ENCODE results near the gene EXO1.

Gene EXO1

GRCh38 chr1:241834733-241835377 lies 13.1 kb upstream of the EXO1 start:
- H3K9ac ChIP-seq (ENCODE audit: low read length in 5 of 5): no peak overlapping the region
- H3K36me3 ChIP-seq (ENCODE audit: control insufficient read depth in 5 of 5, insufficient read depth in 5 of 5, low read length in 5 of 5): no peaks in the 10 kb centered on the region
- no peaks in the 10 kb centered on the region for H3K4me1 ChIP-seq (ENCODE audit: control insufficient read depth in 5 of 5, insufficient read depth in 5 of 5, low read length in 5 of 5)
- H3K27me3 ChIP-seq (ENCODE audit: control insufficient read depth in 5 of 5, insufficient read depth in 4 of 5, low read length in 5 of 5): peaks cover 0 to 4% (median 0%) of the 10 kb centered on the region in 5 donors
- no peak overlapping the region for H3K4me3 ChIP-seq (ENCODE audit: low read depth in 1 of 5, low read length in 5 of 5)
- no peak overlapping the region for H3K27ac ChIP-seq (ENCODE audit: low read depth, low read length)
- H3K9me3 ChIP-seq (ENCODE audit: control insufficient read depth in 5 of 5, low read length in 5 of 5): no peaks in the 10 kb centered on the region

- H3K4me1 ChIP-seq (ENCODE audit: control insufficient read depth in 5 of 5, insufficient read depth in 5 of 5, low read length in 5 of 5): no peaks in the 10 kb centered on the region
- no peak overlapping the region for H3K9ac ChIP-seq (ENCODE audit: low read length in 5 of 5)
- no peak overlapping the region for H3K4me3 ChIP-seq (ENCODE audit: low read depth in 1 of 5, low read length in 5 of 5)
These were observed 11.1 kb upstream of the EXO1 start for GRCh38 chr1:241836941-241837340.

GRCh38 chr1:241837416-241837815 lies 10.6 kb upstream of the EXO1 start:
- Histone ChIP-seq H3K4me3 (ENCODE audit: low read depth in 1 of 5, low read length in 5 of 5) (no peak overlapping the region), H3K9ac (ENCODE audit: low read length in 5 of 5) (no peak overlapping the region), H3K27me3 (ENCODE audit: control insufficient read depth in 5 of 5, insufficient read depth in 4 of 5, low read length in 5 of 5) (peaks cover 0 to 4% (median 0%) of the 10 kb centered on the region in 5 donors), H3K9me3 (ENCODE audit: control insufficient read depth in 5 of 5, low read length in 5 of 5) (no peaks in the 10 kb centered on the region), H3K27ac (ENCODE audit: low read depth, low read length) (no peak overlapping the region), H3K36me3 (ENCODE audit: control insufficient read depth in 5 of 5, insufficient read depth in 5 of 5, low read length in 5 of 5) (no peaks in the 10 kb centered on the region), H3K4me1 (ENCODE audit: control insufficient read depth in 5 of 5, insufficient read depth in 5 of 5, low read length in 5 of 5) (no peaks in the 10 kb centered on the region)

More at GRCh38 chr1:241836941-241837340, 11.1 kb upstream of the EXO1 start:
- H3K27me3 ChIP-seq (ENCODE audit: control insufficient read depth in 5 of 5, insufficient read depth in 4 of 5, low read length in 5 of 5): peaks cover 0 to 4% (median 0%) of the 10 kb centered on the region in 5 donors
- H3K27ac ChIP-seq (ENCODE audit: low read depth, low read length): no peak overlapping the region
- H3K36me3 ChIP-seq (ENCODE audit: control insufficient read depth in 5 of 5, insufficient read depth in 5 of 5, low read length in 5 of 5): no peaks in the 10 kb centered on the region
- no peaks in the 10 kb centered on the region for H3K9me3 ChIP-seq (ENCODE audit: control insufficient read depth in 5 of 5, low read length in 5 of 5)

- no peaks in the 10 kb centered on the region for H3K4me1 ChIP-seq (ENCODE audit: control insufficient read depth in 5 of 5, insufficient read depth in 5 of 5, low read length in 5 of 5)
These were observed 10.1 kb upstream of the EXO1 start for GRCh38 chr1:241837901-241838300.

GRCh38 chr1:241838897-241839296 lies 9.1 kb upstream of the EXO1 start:
- H3K9ac ChIP-seq (ENCODE audit: low read length in 5 of 5): no peak overlapping the region
- no peak overlapping the region for H3K4me3 ChIP-seq (ENCODE audit: low read depth in 1 of 5, low read length in 5 of 5)
- no peak overlapping the region for H3K27ac ChIP-seq (ENCODE audit: low read depth, low read length)
- no peaks in the 10 kb centered on the region for H3K27me3 ChIP-seq (ENCODE audit: control insufficient read depth in 5 of 5, insufficient read depth in 4 of 5, low read length in 5 of 5)
- no peaks in the 10 kb centered on the region for H3K4me1 ChIP-seq (ENCODE audit: control insufficient read depth in 5 of 5, insufficient read depth in 5 of 5, low read length in 5 of 5)
- no peaks in the 10 kb centered on the region for H3K9me3 ChIP-seq (ENCODE audit: control insufficient read depth in 5 of 5, low read length in 5 of 5)
- no peaks in the 10 kb centered on the region for H3K36me3 ChIP-seq (ENCODE audit: control insufficient read depth in 5 of 5, insufficient read depth in 5 of 5, low read length in 5 of 5)

More at GRCh38 chr1:241837901-241838300, 10.1 kb upstream of the EXO1 start:
- peaks cover 0 to under 1% (median 0%) of the 10 kb centered on the region in 5 donors for H3K27me3 ChIP-seq (ENCODE audit: control insufficient read depth in 5 of 5, insufficient read depth in 4 of 5, low read length in 5 of 5)
- H3K4me3 ChIP-seq (ENCODE audit: low read depth in 1 of 5, low read length in 5 of 5): no peak overlapping the region
- no peaks in the 10 kb centered on the region for H3K9me3 ChIP-seq (ENCODE audit: control insufficient read depth in 5 of 5, low read length in 5 of 5)
- H3K27ac ChIP-seq (ENCODE audit: low read depth, low read length): no peak overlapping the region
- H3K9ac ChIP-seq (ENCODE audit: low read length in 5 of 5): no peak overlapping the region
- no peaks in the 10 kb centered on the region for H3K36me3 ChIP-seq (ENCODE audit: control insufficient read depth in 5 of 5, insufficient read depth in 5 of 5, low read length in 5 of 5)

GRCh38 chr1:241839369-241839979 lies 8.5 kb upstream of the EXO1 start:
- Histone ChIP-seq H3K9ac (ENCODE audit: low read length in 5 of 5) (no peak overlapping the region), H3K36me3 (ENCODE audit: control insufficient read depth in 5 of 5, insufficient read depth in 5 of 5, low read length in 5 of 5) (no peaks in the 10 kb centered on the region), H3K4me3 (ENCODE audit: low read depth in 1 of 5, low read length in 5 of 5) (no peak overlapping the region), H3K27me3 (ENCODE audit: control insufficient read depth in 5 of 5, insufficient read depth in 4 of 5, low read length in 5 of 5) (no peaks in the 10 kb centered on the region), H3K27ac (ENCODE audit: low read depth, low read length) (no peak overlapping the region), H3K9me3 (ENCODE audit: control insufficient read depth in 5 of 5, low read length in 5 of 5) (no peaks in the 10 kb centered on the region), H3K4me1 (ENCODE audit: control insufficient read depth in 5 of 5, insufficient read depth in 5 of 5, low read length in 5 of 5) (no peaks in the 10 kb centered on the region)

- no peak overlapping the region for H3K27ac ChIP-seq (ENCODE audit: low read depth, low read length)
- H3K36me3 ChIP-seq (ENCODE audit: control insufficient read depth in 5 of 5, insufficient read depth in 5 of 5, low read length in 5 of 5): no peaks in the 10 kb centered on the region
- no peaks in the 10 kb centered on the region for H3K4me1 ChIP-seq (ENCODE audit: control insufficient read depth in 5 of 5, insufficient read depth in 5 of 5, low read length in 5 of 5)
- H3K27me3 ChIP-seq (ENCODE audit: control insufficient read depth in 5 of 5, insufficient read depth in 4 of 5, low read length in 5 of 5): no peaks in the 10 kb centered on the region
- no peak overlapping the region for H3K4me3 ChIP-seq (ENCODE audit: low read depth in 1 of 5, low read length in 5 of 5)
- H3K9ac ChIP-seq (ENCODE audit: low read length in 5 of 5): no peak overlapping the region
- no peaks in the 10 kb centered on the region for H3K9me3 ChIP-seq (ENCODE audit: control insufficient read depth in 5 of 5, low read length in 5 of 5)
These were observed 7.8 kb upstream of the EXO1 start for GRCh38 chr1:241840164-241840563.

- Histone ChIP-seq H3K9ac (ENCODE audit: low read length in 5 of 5) (no peak overlapping the region), H3K4me1 (ENCODE audit: control insufficient read depth in 5 of 5, insufficient read depth in 5 of 5, low read length in 5 of 5) (no peaks in the 10 kb centered on the region), H3K36me3 (ENCODE audit: control insufficient read depth in 5 of 5, insufficient read depth in 5 of 5, low read length in 5 of 5) (no peaks in the 10 kb centered on the region), H3K4me3 (ENCODE audit: low read depth in 1 of 5, low read length in 5 of 5) (no peak overlapping the region), H3K9me3 (ENCODE audit: control insufficient read depth in 5 of 5, low read length in 5 of 5) (no peaks in the 10 kb centered on the region), H3K27ac (ENCODE audit: low read depth, low read length) (no peak overlapping the region), H3K27me3 (ENCODE audit: control insufficient read depth in 5 of 5, insufficient read depth in 4 of 5, low read length in 5 of 5) (no peaks in the 10 kb centered on the region)
These were observed 6.3 kb upstream of the EXO1 start for GRCh38 chr1:241841691-241842090.

- Histone ChIP-seq H3K36me3 (ENCODE audit: control insufficient read depth in 5 of 5, insufficient read depth in 5 of 5, low read length in 5 of 5) (no peaks in the 10 kb centered on the region), H3K27me3 (ENCODE audit: control insufficient read depth in 5 of 5, insufficient read depth in 4 of 5, low read length in 5 of 5) (no peaks in the 10 kb centered on the region), H3K4me3 (ENCODE audit: low read depth in 1 of 5, low read length in 5 of 5) (no peak overlapping the region), H3K9me3 (ENCODE audit: control insufficient read depth in 5 of 5, low read length in 5 of 5) (no peaks in the 10 kb centered on the region), H3K27ac (ENCODE audit: low read depth, low read length) (no peak overlapping the region), H3K9ac (ENCODE audit: low read length in 5 of 5) (no peak overlapping the region), H3K4me1 (ENCODE audit: control insufficient read depth in 5 of 5, insufficient read depth in 5 of 5, low read length in 5 of 5) (peaks cover 0 to 5% (median 4%) of the 10 kb centered on the region in 5 donors)
These were observed 5.4 kb upstream of the EXO1 start for GRCh38 chr1:241842565-241842964.

GRCh38 chr1:241844593-241844992 lies 3.4 kb upstream of the EXO1 start:
- Histone ChIP-seq H3K4me3 (ENCODE audit: low read depth in 1 of 5, low read length in 5 of 5) (no peak overlapping the region), H3K27ac (ENCODE audit: low read depth, low read length) (no peak overlapping the region), H3K9me3 (ENCODE audit: control insufficient read depth in 5 of 5, low read length in 5 of 5) (no peaks in the 10 kb centered on the region), H3K27me3 (ENCODE audit: control insufficient read depth in 5 of 5, insufficient read depth in 4 of 5, low read length in 5 of 5) (peaks cover 0 to 7% (median 0%) of the 10 kb centered on the region in 5 donors), H3K4me1 (ENCODE audit: control insufficient read depth in 5 of 5, insufficient read depth in 5 of 5, low read length in 5 of 5) (peaks cover 5 to 13% (median 12%) of the 10 kb centered on the region in 5 donors), H3K9ac (ENCODE audit: low read length in 5 of 5) (no peak overlapping the region), H3K36me3 (ENCODE audit: control insufficient read depth in 5 of 5, insufficient read depth in 5 of 5, low read length in 5 of 5) (no peaks in the 10 kb centered on the region)
